ENCODE measurements around the gene TMEM231. TPM values are rescaled to one million over a fixed set of nuclear protein-coding genes. Genes with fewer than 3 reads are reported as not detected.
A peak's percentile ranks its signal among the peaks of the same experiment; 100 is the strongest.

Gene TMEM231
- 10.6 and 16.7 TPM in 2 replicates for polyA plus RNA-seq (2011; rRNA removed)
- polyA minus RNA-seq (2011; rRNA and poly(A)+ RNA removed), result 20.1 and 27.1 TPM in 2 replicates

GRCh38 chr16:75555707-75556430 lies at the start of gene TMEM231:
Gene TMEM231 (minus strand): TSS chr16:75556252. CDS start chr16:75556209, 43 bp downstream.
- peak; percentile 51 for DNase-seq (ENCODE audit: low read depth, low spot score)
- 0 out of 2 replicates have a peak, but pooled peaks have one; percentile 8 for TF ChIP-seq CTCF (IDR thresholded peaks at IDR 0.05; ENCODE audit: low read depth, low read length)
- no peaks in the 10 kb centered on the region for H3K9me3 ChIP-seq (ENCODE audit: control insufficient read depth, insufficient read depth, low read length)
- H3K4me3 ChIP-seq (ENCODE audit: low read depth, low read length), result peak within 1 kb of the TSS; percentile 76
- peak within 1 kb of the TSS; percentile 39 for H3K27ac ChIP-seq (ENCODE audit: low read depth, low read length)
- ChIA-PET CTCF (interaction anchor here (1.2 to 8.2 kb wide), 4 partner anchors 10 to 91 kb away, joined by 3 to 53 read pairs (median 16); partner anchors contain the start of gene GABARAPL2), POLR2A (interaction anchor here (1.0 to 1.6 kb wide), 2 partner anchors 39 to 91 kb away, joined by 5 to 9 read pairs; partner anchors contain the start of genes KARS1 and TERF2IP)
- no peaks in the 10 kb centered on the region for H3K27me3 ChIP-seq (ENCODE audit: control insufficient read depth, insufficient read depth, low read length)

GRCh38 chr16:75603241-75603640 lies 47.2 kb upstream of the TMEM231 start:
- no peak overlapping the region for H3K4me3 ChIP-seq (ENCODE audit: low read depth, low read length)
- H3K27ac ChIP-seq (ENCODE audit: low read depth, low read length), result no peak overlapping the region
- no peaks in the 10 kb centered on the region for H3K9me3 ChIP-seq (ENCODE audit: control insufficient read depth, insufficient read depth, low read length)
- DNase-seq (ENCODE audit: low read depth, low spot score), result no peak
- TF ChIP-seq CTCF (IDR thresholded peaks at IDR 0.05; ENCODE audit: low read depth, low read length), result no peak
- ChIA-PET POLR2A (no interaction called here), CTCF (interaction anchor here (2.0 kb wide), 1 partner anchor 18 kb away, joined by 7 read pairs; no protein-coding TSS in a partner anchor)
- no peaks in the 10 kb centered on the region for H3K27me3 ChIP-seq (ENCODE audit: control insufficient read depth, insufficient read depth, low read length)

GRCh38 chr16:75599452-75600277 lies 43.6 kb upstream of the TMEM231 start:
- no peaks in the 10 kb centered on the region for H3K9me3 ChIP-seq (ENCODE audit: control insufficient read depth, insufficient read depth, low read length)
- POLR2A ChIA-PET, result interaction anchor here (0.6 to 1.2 kb wide), 2 partner anchors 18 to 23 kb away, joined by 4 read pairs; no protein-coding TSS in a partner anchor
- H3K4me3 ChIP-seq (ENCODE audit: low read depth, low read length), result no peak overlapping the region
- TF ChIP-seq CTCF (IDR thresholded peaks at IDR 0.05; ENCODE audit: low read depth, low read length), result no peak
- H3K27me3 ChIP-seq (ENCODE audit: control insufficient read depth, insufficient read depth, low read length), result no peaks in the 10 kb centered on the region
- H3K27ac ChIP-seq (ENCODE audit: low read depth, low read length), result no peak overlapping the region
- DNase-seq (ENCODE audit: low read depth, low spot score), result no peak
- CTCF ChIA-PET, result interaction anchor here (1.1 to 1.9 kb wide), 4 partner anchors 22 to 135 kb away, joined by 4 to 7 read pairs (median 4); no protein-coding TSS in a partner anchor

- Histone ChIP-seq H3K9me3 (ENCODE audit: control insufficient read depth, insufficient read depth, low read length) (no peaks in the 10 kb centered on the region), H3K27me3 (ENCODE audit: control insufficient read depth, insufficient read depth, low read length) (no peaks in the 10 kb centered on the region), H3K27ac (ENCODE audit: low read depth, low read length) (peak overlapping the region; percentile 43), H3K4me3 (ENCODE audit: low read depth, low read length) (no peak overlapping the region)
- ChIA-PET CTCF (interaction anchor here (1.2 kb wide), 1 partner anchor 28 kb away, joined by 4 read pairs; no protein-coding TSS in a partner anchor), POLR2A (no interaction called here)
- no peak for DNase-seq (ENCODE audit: low read depth, low spot score)
- no peak for TF ChIP-seq CTCF (IDR thresholded peaks at IDR 0.05; ENCODE audit: low read depth, low read length)
Measured at GRCh38 chr16:75593825-75594820, 38.1 kb upstream of the TMEM231 start.
